Stimulated activated CD4-positive, alpha-beta T cell treated with anti-CD3 and anti-CD28 coated beads, TNF-alpha, amount 100 ng/mL, for 4 hours (primary cell): ENCODE data around the gene MYOF.
"Not testable (repeated sequence)": the region's sequence is repeated elsewhere in the genome, so short reads cannot be mapped to it uniquely, and the experiment has no call there.

Source experiments
- DNase-seq, 3 experiments: peaks; one replicate each; pipeline ENCODE4 v3.0.0-alpha.2; 2020; ENCODE audit warnings: low read depth in 3 of 3

MYOF gene

GRCh38 chr10:93485690-93486089 lies 3.6 kb upstream of the MYOF start:
- no peak for DNase-seq

DNA sequence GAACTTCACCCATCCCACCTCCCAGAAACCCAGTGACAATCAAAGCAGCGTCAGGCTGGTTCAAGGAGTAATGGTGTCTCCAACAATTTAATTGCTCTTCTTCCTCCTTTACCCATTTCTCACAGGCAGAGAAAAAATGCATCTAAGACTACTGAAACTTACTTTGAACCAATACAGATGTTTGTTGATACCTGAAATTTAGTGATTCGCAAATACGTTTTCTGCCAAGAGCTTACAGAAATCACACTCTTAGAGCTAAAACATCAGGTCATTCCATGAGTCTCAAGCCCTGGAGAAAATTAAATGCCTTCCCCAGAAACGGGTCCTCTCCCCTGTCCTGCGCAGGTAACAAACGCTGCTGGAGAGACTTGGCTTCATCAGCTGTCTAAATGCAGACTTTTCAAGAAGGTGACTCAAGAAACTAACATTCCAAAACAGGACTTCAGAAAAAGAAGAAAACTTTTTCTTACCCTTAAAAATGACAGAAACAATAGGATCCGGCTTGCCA lies 443 bp downstream of the MYOF start:
- DNase-seq, result no peak

- DNase-seq, result no peak
Measured at GRCh38 chr10:93478873-93479272, 3.3 kb downstream of the MYOF start.

- DNase-seq, result no peak
Measured at GRCh38 chr10:93476756-93477155, 5.4 kb downstream of the MYOF start.

DNA sequence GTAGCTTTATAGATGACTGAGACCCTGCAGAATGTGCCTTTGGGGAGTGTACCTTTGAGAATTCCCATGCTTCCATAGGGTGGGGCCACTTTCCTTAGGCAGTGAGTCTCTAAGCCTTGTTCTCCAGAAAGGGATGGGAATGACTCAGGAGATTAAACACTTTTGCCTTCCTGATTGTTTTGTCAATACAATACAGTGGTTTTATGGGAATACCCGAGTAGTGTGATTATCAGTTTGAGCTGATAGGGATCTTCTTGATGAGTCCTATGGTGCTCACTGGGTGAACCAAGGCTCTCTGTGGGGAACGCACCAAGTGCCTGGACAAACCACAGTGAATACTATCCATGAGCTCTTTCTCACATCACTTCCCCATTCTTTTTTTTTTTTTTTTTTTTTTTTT lies 6.3 kb downstream of the MYOF start:
- no peak for DNase-seq

- DNase-seq, result no peak
Measured at GRCh38 chr10:93475227-93475626, 6.9 kb downstream of the MYOF start.

GRCh38 chr10:93473804-93474472 lies 8.2 kb downstream of the MYOF start:
- DNase-seq, result no peak

- DNase-seq, result no peak
Measured at GRCh38 chr10:93473161-93473560, 9.0 kb downstream of the MYOF start.

GRCh38 chr10:93471110-93471651 lies 11.0 kb downstream of the MYOF start:
- no peak for DNase-seq

- no peak for DNase-seq
Measured at GRCh38 chr10:93469454-93469853, 12.7 kb downstream of the MYOF start.

GRCh38 chr10:93468461-93469213 lies 13.5 kb downstream of the MYOF start:
- no peak for DNase-seq

GRCh38 chr10:93467635-93468034 lies 14.5 kb downstream of the MYOF start:
- not testable (repeated sequence) for DNase-seq

- no peak for DNase-seq
Measured at GRCh38 chr10:93465806-93466675, 16.1 kb downstream of the MYOF start.

DNA sequence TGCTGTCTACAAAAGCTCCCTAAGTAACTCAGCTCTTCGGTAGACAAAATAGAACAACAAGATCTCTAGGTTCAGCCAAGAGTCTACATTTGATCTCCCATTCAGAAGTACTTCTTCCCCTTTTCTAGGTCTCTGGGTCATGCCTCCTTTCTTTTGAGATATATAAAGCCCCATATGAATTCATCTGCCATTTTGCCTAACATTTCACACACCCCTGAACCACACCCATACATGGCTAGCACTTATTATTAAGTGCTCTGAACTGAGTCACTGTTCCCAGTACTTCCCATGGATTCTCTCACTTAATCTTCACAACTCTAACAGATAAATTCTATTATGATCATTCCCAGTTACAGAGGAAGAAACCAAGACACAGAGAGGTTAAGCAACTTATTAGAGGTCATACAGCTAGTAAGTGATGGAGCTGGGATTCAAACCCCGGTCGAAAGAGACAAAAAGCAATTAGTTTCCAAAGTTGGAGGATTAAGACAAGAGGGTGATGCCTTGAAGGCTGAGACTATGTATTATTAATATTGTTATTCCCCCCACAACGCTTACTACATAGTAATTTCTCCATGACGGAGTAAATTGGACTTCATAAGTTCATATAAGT lies 17.3 kb downstream of the MYOF start:
- no peak for DNase-seq

DNA sequence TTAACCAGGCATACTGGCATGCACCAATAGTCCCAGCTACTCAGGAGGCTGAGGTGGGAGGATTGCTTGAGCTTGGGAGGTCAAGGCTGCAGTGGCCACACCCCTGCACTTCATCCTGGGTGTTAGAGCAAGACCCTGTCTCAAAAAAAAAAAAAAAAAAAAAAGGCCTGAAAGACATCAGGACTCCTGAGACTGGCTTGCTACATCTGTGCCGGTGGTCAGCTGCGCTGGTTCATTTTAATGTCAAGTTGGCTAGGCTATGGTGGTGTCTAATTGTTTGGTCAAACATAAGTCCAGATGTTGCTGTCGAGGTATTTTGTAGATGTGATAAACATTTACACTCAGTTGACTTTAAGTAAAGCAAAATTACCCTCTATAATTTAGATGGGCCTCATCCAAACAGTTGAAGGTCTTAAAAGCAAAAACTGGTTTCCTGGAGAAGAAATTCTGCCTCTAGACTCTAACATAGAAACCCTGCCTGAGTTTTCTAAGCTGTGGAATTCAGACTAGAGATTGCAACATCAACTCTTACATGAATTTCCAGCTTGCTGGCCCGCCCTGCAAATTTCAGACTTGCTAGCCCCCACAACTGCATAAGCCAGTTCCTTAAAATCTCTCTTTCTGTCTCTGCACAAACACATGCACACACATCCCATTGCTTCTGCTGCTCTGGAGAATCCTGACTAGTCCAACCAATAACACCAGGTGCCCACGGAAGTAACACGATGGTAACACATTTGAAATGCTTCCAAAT lies 18.2 kb downstream of the MYOF start:
- no peak for DNase-seq

GRCh38 chr10:93462881-93463280 lies 19.3 kb downstream of the MYOF start:
- no peak for DNase-seq

GRCh38 chr10:93462371-93462770 lies 19.8 kb downstream of the MYOF start:
- DNase-seq, result no peak

DNA sequence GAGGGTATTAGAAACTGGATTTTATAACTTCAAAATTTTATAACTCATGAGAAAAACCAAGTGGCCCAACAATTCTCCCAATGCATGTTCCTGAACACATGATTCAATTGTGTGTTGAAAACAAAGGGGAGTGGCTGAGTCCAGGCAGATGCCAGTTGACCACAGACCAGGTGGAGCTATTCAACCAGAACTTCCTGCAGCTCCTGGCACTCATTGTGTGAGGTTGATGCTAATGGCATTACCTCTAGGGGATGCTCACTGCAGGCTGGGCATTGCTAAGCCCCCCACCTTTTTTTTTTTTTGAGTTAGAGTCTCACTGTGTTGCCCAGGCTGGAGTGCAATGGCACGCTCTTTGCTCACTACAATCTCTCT lies 20.3 kb downstream of the MYOF start:
- no peak for DNase-seq

DNA sequence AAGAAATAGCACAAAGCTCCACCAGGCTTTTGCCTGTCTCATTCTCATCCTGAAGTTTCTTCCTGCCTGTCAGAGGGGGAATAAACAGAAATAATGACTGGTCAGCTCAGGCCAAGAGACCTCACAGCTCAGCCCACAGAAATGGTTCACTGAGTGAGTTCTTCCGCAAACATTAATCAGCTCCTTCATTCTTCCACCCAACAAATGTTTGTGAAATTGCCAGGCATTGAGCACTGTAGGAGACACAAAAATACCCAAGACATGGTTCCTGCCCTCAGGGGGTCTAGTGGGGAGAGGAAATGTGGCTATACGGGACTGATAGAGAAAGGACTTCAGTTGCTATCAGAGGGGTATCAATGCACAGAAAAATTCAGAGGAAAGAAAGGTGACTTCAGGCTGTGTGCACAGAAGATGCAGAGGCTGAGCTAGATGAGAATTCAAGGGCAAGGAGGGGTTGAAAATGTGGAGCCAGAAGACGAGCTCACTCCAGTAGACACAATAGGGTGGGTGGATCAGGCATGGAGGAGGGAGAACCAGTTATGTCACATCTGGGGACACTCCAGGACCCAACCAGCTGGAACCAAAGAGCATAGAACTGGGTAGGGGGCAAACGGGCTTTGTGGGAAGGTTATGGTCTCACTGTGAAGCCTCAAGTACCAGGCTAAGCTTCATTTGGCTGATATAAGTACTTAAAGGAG lies 20.9 kb downstream of the MYOF start:
- no peak for DNase-seq

DNA sequence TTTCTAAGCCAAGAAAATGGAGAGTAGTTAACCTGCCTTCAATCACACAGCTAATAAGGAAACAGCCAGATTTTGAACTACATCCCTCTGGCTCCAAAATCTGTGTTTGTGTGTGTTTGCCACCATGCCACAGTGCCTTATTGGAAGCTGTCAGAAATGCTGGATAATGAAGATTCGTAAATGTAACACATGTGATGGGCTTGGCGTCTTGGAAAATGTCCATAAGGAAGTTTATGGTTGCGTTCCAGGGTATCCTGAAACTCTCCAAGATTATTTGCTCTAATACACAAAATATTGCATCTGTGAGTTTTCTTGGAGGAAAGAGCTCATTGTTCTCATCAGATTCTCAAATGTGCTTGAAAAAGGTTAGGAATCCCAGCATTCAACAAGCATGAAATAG lies 22.7 kb downstream of the MYOF start:
- DNase-seq, result no peak
